ENCODE results near the gene GET4. TPM values are rescaled to one million over a fixed set of nuclear protein-coding genes. Genes with fewer than 3 reads are reported as not detected.

GET4 gene
- total and polyA plus RNA-seq, 2 of the 13 experiments (the other 11 are each of a cell fraction or from before 2014, with no cell fraction given): 28.2 to 35.2 TPM

GRCh38 chr7:926061-927030 is 50.0 kb downstream of the GET4 start (continued):
- no peak; the same call in 1 of the 2 replicates for TF ChIP-seq ZNF362 (CRISPR knock-in tag; IDR thresholded peaks at IDR 0.05; ENCODE audit: borderline replicate concordance)
- TF ChIP-seq GPN1 (CRISPR knock-in tag; IDR thresholded peaks at IDR 0.05; ENCODE audit: borderline replicate concordance): no peak
- TF ChIP-seq NR1H2 (CRISPR knock-in tag; IDR thresholded peaks at IDR 0.05; ENCODE audit: borderline replicate concordance, low read depth): no peak
- TF ChIP-seq CENPX (CRISPR knock-in tag; IDR thresholded peaks at IDR 0.05): no peak
- no peak for TF ChIP-seq ZNF781 (CRISPR knock-in tag; IDR thresholded peaks at IDR 0.05; ENCODE audit: borderline replicate concordance, not compliant biosample characterization)
- no peak for TF ChIP-seq ELK4 (CRISPR knock-in tag; IDR thresholded peaks at IDR 0.05; ENCODE audit: borderline replicate concordance)
- no peak for TF ChIP-seq RELA (CRISPR knock-in tag; IDR thresholded peaks at IDR 0.05)
- peak; percentile 47 for TF ChIP-seq YY1 (IDR thresholded peaks at IDR 0.05; ENCODE audit: insufficient read depth, insufficient replicate concordance, low read depth, low read length)
- TF ChIP-seq HDAC6 (IDR thresholded peaks at IDR 0.05; ENCODE audit: low read depth, low read length): no peak
- no peak for TF ChIP-seq ZNF383 (CRISPR knock-in tag; IDR thresholded peaks at IDR 0.05; ENCODE audit: borderline replicate concordance)
- no peak for TF ChIP-seq FLYWCH1 (CRISPR knock-in tag; IDR thresholded peaks at IDR 0.05)
- no peak for TF ChIP-seq ZNF580 (CRISPR knock-in tag; IDR thresholded peaks at IDR 0.05; ENCODE audit: borderline replicate concordance, low read depth)
- no peak for TF ChIP-seq ZSCAN12 (CRISPR knock-in tag; IDR thresholded peaks at IDR 0.05)
- peak; percentile 47; the same call in 1 of the 2 replicates for TF ChIP-seq UBTF (CRISPR knock-in tag; IDR thresholded peaks at IDR 0.05)
- TF ChIP-seq IRF1 (CRISPR knock-in tag; IDR thresholded peaks at IDR 0.05; ENCODE audit: low read depth): no peak
- TF ChIP-seq HOXA5 (CRISPR knock-in tag; IDR thresholded peaks at IDR 0.05): 0 out of 2 replicates have a peak, but pooled peaks have one; percentile 11
- TF ChIP-seq ZNF296 (CRISPR knock-in tag; conservative IDR thresholded peaks at IDR 0.05): no peak
- peak; percentile 32; the same call in 1 of the 2 replicates for TF ChIP-seq DPF2 (CRISPR knock-in tag; IDR thresholded peaks at IDR 0.05; ENCODE audit: borderline replicate concordance, low read depth)
- no peak for TF ChIP-seq HNRNPH1 (optimal IDR thresholded peaks at IDR 0.05; ENCODE audit: low read depth, low read length)
- no peak for TF ChIP-seq MTF2 (CRISPR knock-in tag; IDR thresholded peaks at IDR 0.05; ENCODE audit: borderline replicate concordance)
- peak; percentile 14; the same call in 1 of the 2 replicates for TF ChIP-seq ZNF598 (CRISPR knock-in tag; IDR thresholded peaks at IDR 0.05; ENCODE audit: borderline replicate concordance)

Data from HepG2 (cell line).